ENCODE results near the gene NTN3. TPM values are rescaled to one million over a fixed set of nuclear protein-coding genes. Genes with fewer than 3 reads are reported as not detected.

Gene NTN3
- under 0.01 TPM in 1 of 2 replicates, not detected in the other for total RNA-seq

GRCh38 chr16:2471016-2471652, at the start of gene NTN3:
TSS of gene NTN3 (plus strand) at chr16:2471297. CDS start at chr16:2471702, 405 bp downstream.

GRCh38 chr16:2429034-2429770, 41.9 kb upstream of the NTN3 start, which contains the start of gene CCNF:
TSS of gene CCNF (plus strand) at chr16:2429447. CDS start at chr16:2429482, 35 bp downstream.

GRCh38 chr16:2459647-2460390, 11.3 kb upstream of the NTN3 start, which contains the start of gene TEDC2:
TSS of gene TEDC2 (plus strand) at chr16:2460109. CDS start at chr16:2460145, 36 bp downstream.

DNA sequence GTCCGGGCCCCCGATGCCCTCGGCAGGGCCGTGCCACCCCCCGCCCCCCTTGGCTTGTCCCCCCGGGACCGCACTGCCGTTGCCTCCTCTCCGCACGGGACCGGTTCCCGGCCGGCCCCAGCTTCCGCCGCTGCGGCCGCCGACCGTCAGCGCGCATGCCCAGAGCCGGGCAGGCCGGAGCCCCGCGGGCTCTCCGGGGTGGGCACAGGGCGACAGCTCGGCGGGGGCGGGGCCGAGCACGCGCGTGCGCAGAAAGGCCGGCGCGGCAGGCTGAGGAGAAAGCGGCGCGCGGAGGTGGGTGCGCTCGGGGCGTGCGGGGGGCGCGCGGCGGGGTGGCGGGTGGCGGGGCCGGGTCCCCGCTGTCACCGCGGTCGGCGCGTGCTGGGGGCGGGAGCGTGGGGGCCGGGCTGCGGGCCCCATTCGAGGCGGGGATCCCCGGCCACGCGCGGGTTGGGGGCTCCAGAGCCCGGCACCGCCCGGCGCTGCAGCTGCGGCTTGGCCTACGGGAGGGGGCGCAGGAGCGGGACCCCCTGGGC, 3.8 kb downstream of the NTN3 start, which contains the start of gene TBC1D24:
TSS of gene TBC1D24 (plus strand) at position 251 of the 536 bp plus-strand sequence. CDS start 21,022 bp downstream, outside the sequence.

GRCh38 chr16:2513405-2514332, 42.6 kb downstream of the NTN3 start, which contains the start of gene ATP6V0C:
TSS of gene ATP6V0C (plus strand) at chr16:2513952. CDS start at chr16:2514104, 152 bp downstream.

DNA sequence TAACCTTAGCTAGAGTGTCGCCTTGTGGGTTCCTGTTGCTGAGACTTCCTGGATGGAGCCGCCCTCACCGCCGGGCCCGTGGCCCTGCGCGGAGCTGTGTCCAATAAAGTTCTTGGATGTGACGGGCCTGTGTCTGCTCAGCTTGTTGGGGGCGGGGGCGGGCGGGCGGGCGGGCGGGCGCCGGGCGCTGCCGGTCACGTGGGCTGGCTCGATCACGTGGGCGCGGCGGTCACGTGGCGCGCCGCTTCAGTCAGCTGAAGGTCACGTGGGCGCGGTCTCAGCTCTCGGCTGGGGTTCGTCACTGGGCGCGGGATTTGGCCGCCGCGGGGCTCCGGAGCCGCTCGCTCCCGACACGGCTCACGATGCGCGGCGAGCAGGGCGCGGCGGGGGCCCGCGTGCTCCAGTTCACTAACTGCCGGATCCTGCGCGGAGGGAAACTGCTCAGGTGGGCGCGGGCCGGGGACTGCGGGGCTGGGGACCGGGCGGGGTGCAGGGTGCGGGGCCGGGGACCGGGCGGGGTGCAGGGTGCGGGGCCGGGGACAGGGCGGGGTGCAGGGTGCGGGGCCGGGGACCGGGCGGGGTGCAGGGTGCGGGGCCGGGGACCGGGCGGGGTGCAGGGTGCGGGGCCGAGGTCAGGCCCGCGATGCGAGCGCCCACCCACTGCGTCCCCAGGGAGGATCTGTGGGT, 49.1 kb downstream of the NTN3 start, which contains the start of gene AMDHD2:
TSS of gene AMDHD2 (plus strand) at position 275 of the 687 bp plus-strand sequence. CDS start at position 363, 88 bp downstream.

Small RNA genes within 50 kb of the gene (small RNA-seq; reads per million reads assigned to genes)
- gene AC093525.1 (not detected), gene MIR6768 (0.21 reads per million)

Other genes with a start within 250 kb of the NTN3 start
- 31.4 and 35.3 TPM in 2 replicates for gene E4F1, start 247.7 kb upstream of the NTN3 start, total RNA-seq
- 0.65 and 0.67 TPM in 2 replicates for gene DNASE1L2, start 234.9 kb upstream of the NTN3 start, total RNA-seq
- gene ECI1, start 219.7 kb upstream of the NTN3 start, total RNA-seq, result 20.8 and 28.4 TPM in 2 replicates
- 144 and 178 TPM in 2 replicates for gene RNPS1, start 203.2 kb upstream of the NTN3 start, total RNA-seq
- gene ABCA3, start 130.6 kb upstream of the NTN3 start, total RNA-seq, result 33.9 and 35.9 TPM in 2 replicates
- gene CCNF, start 41.9 kb upstream of the NTN3 start, total RNA-seq, result 25.2 and 44.2 TPM in 2 replicates
- 9.2 and 10.1 TPM in 2 replicates for gene TEDC2, start 11.2 kb upstream of the NTN3 start, total RNA-seq
- 19.9 and 20.3 TPM in 2 replicates for gene TBC1D24, start 3.8 kb downstream of the NTN3 start, total RNA-seq
- 45.9 and 48.7 TPM in 2 replicates for gene ATP6V0C, start 42.7 kb downstream of the NTN3 start, total RNA-seq
- gene AMDHD2, start 49.1 kb downstream of the NTN3 start, total RNA-seq, result 46.4 and 53.1 TPM in 2 replicates
- not detected in 2 replicates for gene CEMP1, start 60.1 kb downstream of the NTN3 start, total RNA-seq
- 25.8 and 30.7 TPM in 2 replicates for gene PDPK1, start 66.7 kb downstream of the NTN3 start, total RNA-seq
- gene KCTD5, start 211.2 kb downstream of the NTN3 start, total RNA-seq, result 25.8 and 28.4 TPM in 2 replicates
- under 0.01 and 1.1 TPM in 2 replicates for gene PRSS27, start 248.9 kb downstream of the NTN3 start, total RNA-seq